ENCODE data around the gene CPSF3. TPM values are rescaled to one million over a fixed set of nuclear protein-coding genes. Genes with fewer than 3 reads are reported as not detected.

Gene CPSF3
- total and polyA plus RNA-seq, 9 of the 15 experiments (the other 6 are each of a cell fraction or from before 2014, with no cell fraction given) = 54.2 to 151 (median 94.5) TPM

GRCh38 chr2:9423100-9423921 is at the start of gene CPSF3, which contains the start of gene ITGB1BP1 (continued):
- no peak for TF ChIP-seq ZNF407 (IDR thresholded peaks at IDR 0.05; ENCODE audit: low read depth)
- no peak for TF ChIP-seq ZNF444 (CRISPR knock-in tag; IDR thresholded peaks at IDR 0.05)
- no peak for TF ChIP-seq ZNF764 (CRISPR knock-in tag; IDR thresholded peaks at IDR 0.05; ENCODE audit: low read depth)
- TF ChIP-seq GTF2F1 (IDR thresholded peaks at IDR 0.05; ENCODE audit: low read depth, low read length) = no peak
- peak; percentile 79 for TF ChIP-seq CCNT2 (IDR thresholded peaks at IDR 0.05; ENCODE audit: borderline replicate concordance, extremely low read depth, insufficient read length, low read depth, low read length)
- no peak for TF ChIP-seq SMARCA4 (IDR thresholded peaks at IDR 0.05)
- TF ChIP-seq, protein P1, sequence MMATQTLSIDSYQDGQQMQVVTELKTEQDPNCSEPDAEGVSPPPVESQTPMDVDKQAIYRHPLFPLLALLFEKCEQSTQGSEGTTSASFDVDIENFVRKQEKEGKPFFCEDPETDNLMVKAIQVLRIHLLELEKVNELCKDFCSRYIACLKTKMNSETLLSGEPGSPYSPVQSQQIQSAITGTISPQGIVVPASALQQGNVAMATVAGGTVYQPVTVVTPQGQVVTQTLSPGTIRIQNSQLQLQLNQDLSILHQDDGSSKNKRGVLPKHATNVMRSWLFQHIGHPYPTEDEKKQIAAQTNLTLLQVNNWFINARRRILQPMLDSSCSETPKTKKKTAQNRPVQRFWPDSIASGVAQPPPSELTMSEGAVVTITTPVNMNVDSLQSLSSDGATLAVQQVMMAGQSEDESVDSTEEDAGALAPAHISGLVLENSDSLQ (IDR thresholded peaks at IDR 0.05) = no peak
- no peak for TF ChIP-seq ZNF830 (CRISPR knock-in tag; IDR thresholded peaks at IDR 0.05)
- TF ChIP-seq, protein P2, sequence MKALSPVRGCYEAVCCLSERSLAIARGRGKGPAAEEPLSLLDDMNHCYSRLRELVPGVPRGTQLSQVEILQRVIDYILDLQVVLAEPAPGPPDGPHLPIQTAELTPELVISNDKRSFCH (CRISPR knock-in tag; IDR thresholded peaks at IDR 0.05) = no peak
- TF ChIP-seq, protein P2 (tag; IDR thresholded peaks at IDR 0.05) = peak; percentile 86; the same call in 1 of the 2 replicates
- peak; percentile 90 for TF ChIP-seq RBFOX2 (IDR thresholded peaks at IDR 0.05; ENCODE audit: low read depth, low read length)
- no peak for TF ChIP-seq ELF4 (CRISPR knock-in tag; IDR thresholded peaks at IDR 0.05)
- peak; percentile 80 to 97 (median 81); a peak in 5 of 6 replicates for TF ChIP-seq ZBTB11 (CRISPR knock-in tag; IDR thresholded peaks at IDR 0.05)
- TF ChIP-seq ELF1 (tag; IDR thresholded peaks at IDR 0.05) = peak; percentile 17; the same call in 1 of the 2 replicates
